ENCODE measurements around the gene AKR1A1. TPM values are rescaled to one million over a fixed set of nuclear protein-coding genes. Genes with fewer than 3 reads are reported as not detected.

The AKR1A1 gene
- total and polyA plus RNA-seq, 2 of the 8 experiments (the other 6 are each of a cell fraction or from before 2014, with no cell fraction given), result 344 to 435 TPM

- TF ChIP-seq RNF2 (IDR thresholded peaks at IDR 0.05; ENCODE audit: borderline replicate concordance, low read depth, low read length, missing control alignments, poor library complexity, severe bottlenecking) (no peak), CBX8 (IDR thresholded peaks at IDR 0.05; ENCODE audit: borderline replicate concordance, low read depth, low read length) (no peak), ATF3 (IDR thresholded peaks at IDR 0.05; ENCODE audit: insufficient read depth, low read depth, low read length) (no peak), SIRT6 (IDR thresholded peaks at IDR 0.05; ENCODE audit: low read length) (no peak), SIN3A (conservative IDR thresholded peaks at IDR 0.05 in 1 of 2, IDR thresholded peaks at IDR 0.05 in 1 of 2; ENCODE audit: low read depth in 1 of 2, low read length in 2 of 2) (peak; percentile 90 to 92; a peak in 3 of 4 replicates), KDM5A (IDR thresholded peaks at IDR 0.05; ENCODE audit: low read length) (no peak), TEAD4 (IDR thresholded peaks at IDR 0.05; ENCODE audit: low read depth, low read length) (no peak), RFX5 (IDR thresholded peaks at IDR 0.05; ENCODE audit: borderline replicate concordance, low read depth, low read length) (no peak; the same call in 1 of the 2 replicates), RBBP5 (IDR thresholded peaks at IDR 0.05; ENCODE audit: borderline replicate concordance, low read depth, low read length) (0 out of 2 replicates have a peak, but pooled peaks have one; percentile 77), POU5F1 (IDR thresholded peaks at IDR 0.05; ENCODE audit: low read depth, low read length) (no peak), USF2 (IDR thresholded peaks at IDR 0.05; ENCODE audit: low read length) (no peak), POLR2AphosphoS5 (IDR thresholded peaks at IDR 0.05; ENCODE audit: low read depth, low read length) (peak; percentile 100), EZH2 (IDR thresholded peaks at IDR 0.05; ENCODE audit: low read depth, low read length, severe bottlenecking) (no peak), RXRA (IDR thresholded peaks at IDR 0.05; ENCODE audit: insufficient read depth, low read depth, low read length) (no peak), CHD2 (IDR thresholded peaks at IDR 0.05; ENCODE audit: low read length) (peak; percentile 100), KDM1A (IDR thresholded peaks at IDR 0.05; ENCODE audit: borderline replicate concordance, low read length) (no peak), GABPA (IDR thresholded peaks at IDR 0.05; ENCODE audit: borderline replicate concordance, insufficient read depth, low read length) (no peak), CTCF (IDR thresholded peaks at IDR 0.05; ENCODE audit: control extremely low read depth in 1 of 3, insufficient read depth in 1 of 3, low read depth in 1 of 3, low read length in 3 of 3) (peak in 1 of 3 experiments; percentile 11; a peak in 1 of 4 replicates)
These were observed 29.0 kb upstream of the AKR1A1 start, which contains the start of gene PRDX1 (continued) for GRCh38 chr1:45521413-45522323.
